ENCODE data around the gene GJA3.

- TF ChIP-seq CTCF (IDR thresholded peaks at IDR 0.05) (no peak), EZH2 (IDR thresholded peaks at IDR 0.05; ENCODE audit: borderline replicate concordance, insufficient read depth, low read depth, low read length, poor library complexity, severe bottlenecking) (no peak)
Observed at GRCh38 chr13:20148501-20149183, 12.2 kb downstream of the GJA3 start.
